ENCODE data around the gene FLVCR1. TPM values are rescaled to one million over a fixed set of nuclear protein-coding genes. Genes with fewer than 3 reads are reported as not detected.

The FLVCR1 gene
- total RNA-seq, 6 donors from 2014 or later: 5.2 to 9.4 (median 8.3) TPM

DNA sequence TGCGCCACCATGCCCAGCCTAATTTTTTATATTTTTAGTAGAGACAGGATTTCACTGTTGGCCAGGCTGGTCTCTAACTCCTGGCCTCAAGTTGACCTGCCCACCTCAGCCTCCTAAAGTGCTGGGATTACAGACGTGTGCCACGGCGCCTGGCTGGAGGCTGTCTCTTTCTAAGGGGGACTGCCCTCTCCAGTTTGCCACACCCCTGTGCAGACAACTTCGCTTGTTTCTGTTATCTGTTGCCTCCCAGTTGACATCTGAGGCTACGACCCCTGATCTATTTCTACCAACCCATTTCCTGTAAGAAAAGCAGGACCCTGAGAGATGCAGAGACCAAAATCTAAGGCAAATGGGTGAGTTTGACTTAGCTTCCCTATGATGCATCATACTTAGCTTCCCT lies 68.3 kb downstream of the FLVCR1 start:
- DNase-seq (no peak), ATAC-seq (ENCODE audit: low FRiP score in 2 of 2) (no peak)
- Histone ChIP-seq H3K4me1 (no peaks in the 10 kb centered on the region), H3K9me3 (no peaks in the 10 kb centered on the region), H3K4me3 (no peak overlapping the region), H3K27ac (no peak overlapping the region), H3K36me3 (no peaks in the 10 kb centered on the region), H3K27me3 (no peaks in the 10 kb centered on the region)
- TF ChIP-seq, protein P1, sequence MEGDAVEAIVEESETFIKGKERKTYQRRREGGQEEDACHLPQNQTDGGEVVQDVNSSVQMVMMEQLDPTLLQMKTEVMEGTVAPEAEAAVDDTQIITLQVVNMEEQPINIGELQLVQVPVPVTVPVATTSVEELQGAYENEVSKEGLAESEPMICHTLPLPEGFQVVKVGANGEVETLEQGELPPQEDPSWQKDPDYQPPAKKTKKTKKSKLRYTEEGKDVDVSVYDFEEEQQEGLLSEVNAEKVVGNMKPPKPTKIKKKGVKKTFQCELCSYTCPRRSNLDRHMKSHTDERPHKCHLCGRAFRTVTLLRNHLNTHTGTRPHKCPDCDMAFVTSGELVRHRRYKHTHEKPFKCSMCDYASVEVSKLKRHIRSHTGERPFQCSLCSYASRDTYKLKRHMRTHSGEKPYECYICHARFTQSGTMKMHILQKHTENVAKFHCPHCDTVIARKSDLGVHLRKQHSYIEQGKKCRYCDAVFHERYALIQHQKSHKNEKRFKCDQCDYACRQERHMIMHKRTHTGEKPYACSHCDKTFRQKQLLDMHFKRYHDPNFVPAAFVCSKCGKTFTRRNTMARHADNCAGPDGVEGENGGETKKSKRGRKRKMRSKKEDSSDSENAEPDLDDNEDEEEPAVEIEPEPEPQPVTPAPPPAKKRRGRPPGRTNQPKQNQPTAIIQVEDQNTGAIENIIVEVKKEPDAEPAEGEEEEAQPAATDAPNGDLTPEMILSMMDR (IDR thresholded peaks at IDR 0.05): no peak
- no peak for TF ChIP-seq POLR2AphosphoS5 (IDR thresholded peaks at IDR 0.05)
- no peak for TF ChIP-seq POLR2A (IDR thresholded peaks at IDR 0.05)
- WGBS, 2 donors: 86 to 93% methylated on average over 6 of the region's 6 CpGs

DNA sequence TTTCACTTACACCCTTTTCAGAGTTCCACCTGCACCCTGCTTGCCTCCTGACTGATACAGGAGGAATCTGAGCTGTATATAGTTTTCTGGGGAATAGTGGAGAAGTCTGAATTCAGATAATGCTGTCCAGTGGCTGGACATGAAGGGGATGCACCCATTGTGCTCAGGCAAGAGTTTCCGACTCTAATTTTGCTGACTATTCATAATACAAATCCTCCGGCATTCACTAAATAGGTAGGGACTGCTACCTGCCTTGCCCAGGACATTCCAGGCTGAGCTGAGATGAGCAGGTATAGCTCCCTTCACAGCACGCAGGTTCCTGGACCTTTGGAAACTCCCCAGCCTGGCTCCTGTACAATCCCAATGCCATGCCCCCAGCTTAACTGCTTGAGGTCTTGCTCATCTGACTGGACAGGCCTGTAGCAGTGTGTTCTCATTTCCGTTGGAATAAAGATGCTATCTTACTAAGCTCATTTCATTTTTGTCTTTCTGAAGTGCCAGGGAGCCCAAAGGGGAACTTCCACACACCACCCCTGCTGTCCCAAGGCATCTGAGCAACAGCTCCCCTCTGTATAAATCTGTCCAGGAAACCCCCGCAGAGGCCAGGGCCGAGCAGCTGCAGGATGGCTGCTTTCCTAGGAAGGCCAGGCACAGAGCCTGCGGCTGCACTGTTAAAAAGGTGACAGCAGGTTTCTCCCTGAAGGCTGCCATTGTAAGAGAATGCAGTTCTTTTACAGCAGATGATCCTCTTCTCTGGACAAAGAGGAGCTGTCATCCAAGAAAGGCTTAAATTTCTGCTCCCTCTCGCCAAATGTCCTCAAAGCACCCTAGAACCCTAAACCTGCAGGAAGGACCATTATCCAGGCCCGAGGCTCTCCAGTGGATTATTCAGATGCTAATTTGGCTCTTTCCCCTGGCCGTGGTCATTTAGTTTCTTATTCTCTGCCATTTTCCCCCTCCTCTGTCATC lies 70.5 kb downstream of the FLVCR1 start:
- Histone ChIP-seq H3K27me3 (no peaks in the 10 kb centered on the region), H3K27ac (no peak overlapping the region), H3K4me1 (no peaks in the 10 kb centered on the region), H3K36me3 (no peaks in the 10 kb centered on the region), H3K4me3 (no peak overlapping the region), H3K9me3 (no peaks in the 10 kb centered on the region)
- no peak for DNase-seq
- TF ChIP-seq, protein P1 (IDR thresholded peaks at IDR 0.05): no peak
- TF ChIP-seq POLR2A (IDR thresholded peaks at IDR 0.05): no peak
- TF ChIP-seq EP300 (IDR thresholded peaks at IDR 0.05): no peak
- no peak for TF ChIP-seq POLR2AphosphoS5 (IDR thresholded peaks at IDR 0.05)
- 53% methylated on average over 10 of the region's 10 CpGs for WGBS, 2 donors
- ATAC-seq (ENCODE audit: low FRiP score in 2 of 2): no peak

DNA sequence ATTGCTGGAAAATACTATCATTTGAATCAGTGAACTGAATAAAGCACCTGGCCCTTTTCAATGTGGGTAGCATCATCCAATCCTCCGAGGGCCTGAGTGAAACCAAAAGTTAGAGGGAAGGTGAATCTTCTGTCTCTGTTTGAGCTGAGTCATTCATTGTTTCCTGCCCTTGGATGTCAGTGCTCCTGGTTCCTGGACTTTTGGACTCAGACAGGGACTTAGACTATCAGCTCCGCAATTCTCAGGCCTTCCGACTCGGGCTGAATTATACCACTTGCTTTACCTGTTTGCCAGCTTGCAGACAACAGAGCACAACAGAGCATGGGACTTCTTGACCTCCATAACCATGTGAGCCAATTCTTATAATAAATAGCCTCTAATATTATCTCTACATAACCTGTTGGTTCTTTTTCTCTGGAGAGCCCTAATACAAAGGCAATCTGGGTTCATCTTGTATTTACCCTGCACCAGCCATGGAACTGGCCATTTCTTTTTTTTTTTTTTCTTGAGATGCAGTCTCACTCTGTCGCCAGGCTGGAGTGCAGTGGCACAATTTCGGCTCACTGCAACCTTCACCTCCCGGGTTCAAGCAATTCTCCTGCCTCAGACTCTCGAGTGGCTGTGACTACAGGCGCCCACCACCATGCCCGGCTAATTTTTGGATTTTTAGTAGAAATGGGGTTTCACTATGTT lies 73.1 kb downstream of the FLVCR1 start:
- H3K4me1 ChIP-seq: no peaks in the 10 kb centered on the region
- H3K27me3 ChIP-seq: no peaks in the 10 kb centered on the region
- WGBS, 2 donors: 76 to 81% methylated on average over 10 of the region's 10 CpGs
- no peak for ATAC-seq (ENCODE audit: low FRiP score in 2 of 2)
- H3K4me3 ChIP-seq: no peak overlapping the region
- TF ChIP-seq, protein P1 (IDR thresholded peaks at IDR 0.05): no peak
- TF ChIP-seq POLR2AphosphoS5 (IDR thresholded peaks at IDR 0.05) (no peak), EP300 (IDR thresholded peaks at IDR 0.05) (no peak), POLR2A (IDR thresholded peaks at IDR 0.05) (no peak)
- no peak for DNase-seq
- no peaks in the 10 kb centered on the region for H3K9me3 ChIP-seq
- no peaks in the 10 kb centered on the region for H3K36me3 ChIP-seq
- no peak overlapping the region for H3K27ac ChIP-seq

DNA sequence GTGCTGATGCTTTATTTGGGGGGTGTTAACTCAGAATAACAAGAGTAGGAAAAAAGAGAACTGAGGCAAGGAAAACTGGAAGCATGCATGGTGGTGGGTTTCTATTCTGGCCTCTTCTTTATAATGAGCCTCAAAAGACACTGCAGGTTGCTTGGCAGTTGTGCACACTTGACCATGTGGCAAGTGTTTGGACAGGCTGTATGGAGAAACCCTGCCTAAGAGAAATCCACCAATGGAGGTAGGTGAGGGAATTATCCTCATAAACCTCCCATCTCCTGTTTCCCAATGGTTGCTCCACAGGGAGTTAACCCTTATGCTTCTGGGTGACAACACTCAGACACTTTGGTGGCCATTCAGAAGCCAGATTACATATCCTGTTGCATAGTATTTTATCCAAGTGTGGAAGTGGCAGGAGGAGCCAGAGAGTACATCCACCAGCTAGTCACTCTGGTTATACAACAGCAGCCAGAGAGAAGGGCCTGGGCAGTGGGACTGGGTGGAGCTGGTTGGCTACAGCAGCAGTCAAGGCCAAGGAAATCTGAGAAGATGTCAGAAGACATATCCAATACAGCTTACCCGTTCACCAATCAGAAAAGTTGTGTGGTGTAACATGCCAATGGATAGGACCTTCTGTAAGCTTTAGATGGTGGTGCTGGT lies 75.9 kb downstream of the FLVCR1 start:
- DNase-seq: no peak
- no peak for TF ChIP-seq EP300 (IDR thresholded peaks at IDR 0.05)
- no peak for TF ChIP-seq POLR2AphosphoS5 (IDR thresholded peaks at IDR 0.05)
- TF ChIP-seq, protein P1 (IDR thresholded peaks at IDR 0.05): no peak
- TF ChIP-seq POLR2A (IDR thresholded peaks at IDR 0.05): no peak
- ATAC-seq (ENCODE audit: low FRiP score in 2 of 2): no peak
- Histone ChIP-seq H3K4me1 (no peaks in the 10 kb centered on the region), H3K27me3 (no peaks in the 10 kb centered on the region), H3K4me3 (no peak overlapping the region), H3K27ac (no peak overlapping the region), H3K36me3 (no peaks in the 10 kb centered on the region), H3K9me3 (no peaks in the 10 kb centered on the region)
- 88 to 100% methylated on average over 1 of the region's 1 CpG for WGBS, 2 donors

Data from upper lobe of left lung (tissue), 6 donors.